ENCODE measurements around the gene BPIFB6. TPM values are rescaled to one million over a fixed set of nuclear protein-coding genes. Genes with fewer than 3 reads are reported as not detected.

BPIFB6 gene
- total RNA-seq, 1 donor = not detected

GRCh38 chr20:33015114-33015484 is 16.3 kb upstream of the BPIFB6 start:
- Histone ChIP-seq H3K4me2 (ENCODE audit: insufficient read depth, low read length) (no peak overlapping the region), H3K4me1 (ENCODE audit: insufficient read depth, low read length) (no peaks in the 10 kb centered on the region), H3K27me3 (ENCODE audit: insufficient read depth, low read length) (peaks cover 3% of the 10 kb centered on the region), H3K79me2 (ENCODE audit: insufficient read depth, low read length) (no peaks in the 10 kb centered on the region), H4K20me1 (ENCODE audit: insufficient read depth, low read length) (no peaks in the 10 kb centered on the region), H2AFZ (ENCODE audit: low read length) (no peak overlapping the region), H3K27ac (ENCODE audit: low read depth, low read length) (no peak overlapping the region), H3K4me3 (ENCODE audit: insufficient read depth, low read length) (no peak overlapping the region), H3K9me3 (ENCODE audit: low read depth, low read length) (no peaks in the 10 kb centered on the region), H3K36me3 (ENCODE audit: insufficient read depth, low read length) (no peaks in the 10 kb centered on the region)
- TF ChIP-seq CTCF (IDR thresholded peaks at IDR 0.05; ENCODE audit: extremely low read depth, low read depth, low read length) = no peak
- peak; percentile 10 for DNase-seq (ENCODE audit: insufficient read length, low spot score, missing footprints)

- Histone ChIP-seq H3K79me2 (ENCODE audit: insufficient read depth, low read length) (no peaks in the 10 kb centered on the region), H3K36me3 (ENCODE audit: insufficient read depth, low read length) (no peaks in the 10 kb centered on the region), H3K4me2 (ENCODE audit: insufficient read depth, low read length) (no peak overlapping the region), H3K4me1 (ENCODE audit: insufficient read depth, low read length) (no peaks in the 10 kb centered on the region), H3K9me3 (ENCODE audit: low read depth, low read length) (no peaks in the 10 kb centered on the region), H3K27me3 (ENCODE audit: insufficient read depth, low read length) (peaks cover 3% of the 10 kb centered on the region), H3K4me3 (ENCODE audit: insufficient read depth, low read length) (no peak overlapping the region), H2AFZ (ENCODE audit: low read length) (no peak overlapping the region), H4K20me1 (ENCODE audit: insufficient read depth, low read length) (no peaks in the 10 kb centered on the region), H3K27ac (ENCODE audit: low read depth, low read length) (no peak overlapping the region)
- TF ChIP-seq CTCF (IDR thresholded peaks at IDR 0.05; ENCODE audit: extremely low read depth, low read depth, low read length) = no peak
- DNase-seq (ENCODE audit: insufficient read length, low spot score, missing footprints) = peak; percentile 73
Measured at GRCh38 chr20:33015700-33016580, 15.5 kb upstream of the BPIFB6 start.

- H3K4me2 ChIP-seq (ENCODE audit: insufficient read depth, low read length) = no peak overlapping the region
- DNase-seq (ENCODE audit: insufficient read length, low spot score, missing footprints) = no peak
- H3K27ac ChIP-seq (ENCODE audit: low read depth, low read length) = no peak overlapping the region
- H3K4me3 ChIP-seq (ENCODE audit: insufficient read depth, low read length) = no peak overlapping the region
- no peaks in the 10 kb centered on the region for H3K9me3 ChIP-seq (ENCODE audit: low read depth, low read length)
- peaks cover 3% of the 10 kb centered on the region for H3K27me3 ChIP-seq (ENCODE audit: insufficient read depth, low read length)
- no peaks in the 10 kb centered on the region for H3K36me3 ChIP-seq (ENCODE audit: insufficient read depth, low read length)
- no peaks in the 10 kb centered on the region for H3K79me2 ChIP-seq (ENCODE audit: insufficient read depth, low read length)
- H3K4me1 ChIP-seq (ENCODE audit: insufficient read depth, low read length) = no peaks in the 10 kb centered on the region
- TF ChIP-seq CTCF (IDR thresholded peaks at IDR 0.05; ENCODE audit: extremely low read depth, low read depth, low read length) = no peak
- no peak overlapping the region for H2AFZ ChIP-seq (ENCODE audit: low read length)
- H4K20me1 ChIP-seq (ENCODE audit: insufficient read depth, low read length) = no peaks in the 10 kb centered on the region
Measured at GRCh38 chr20:33016581-33017109, 14.8 kb upstream of the BPIFB6 start.

GRCh38 chr20:33017542-33017941 is 13.9 kb upstream of the BPIFB6 start:
- no peaks in the 10 kb centered on the region for H3K36me3 ChIP-seq (ENCODE audit: insufficient read depth, low read length)
- H3K4me2 ChIP-seq (ENCODE audit: insufficient read depth, low read length) = no peak overlapping the region
- no peaks in the 10 kb centered on the region for H3K27me3 ChIP-seq (ENCODE audit: insufficient read depth, low read length)
- DNase-seq (ENCODE audit: insufficient read length, low spot score, missing footprints) = peak; percentile 87
- H3K4me1 ChIP-seq (ENCODE audit: insufficient read depth, low read length) = no peaks in the 10 kb centered on the region
- H3K4me3 ChIP-seq (ENCODE audit: insufficient read depth, low read length) = no peak overlapping the region
- no peak for TF ChIP-seq CTCF (IDR thresholded peaks at IDR 0.05; ENCODE audit: extremely low read depth, low read depth, low read length)
- no peak overlapping the region for H3K27ac ChIP-seq (ENCODE audit: low read depth, low read length)
- H3K79me2 ChIP-seq (ENCODE audit: insufficient read depth, low read length) = no peaks in the 10 kb centered on the region
- no peaks in the 10 kb centered on the region for H4K20me1 ChIP-seq (ENCODE audit: insufficient read depth, low read length)
- H2AFZ ChIP-seq (ENCODE audit: low read length) = no peak overlapping the region
- no peaks in the 10 kb centered on the region for H3K9me3 ChIP-seq (ENCODE audit: low read depth, low read length)

Measured in osteoblast (primary cell).